ENCODE data around the gene APC2.
"Not testable (repeated sequence)": the region's sequence is repeated elsewhere in the genome, so short reads cannot be mapped to it uniquely, and the experiment has no call there.

The APC2 gene

GRCh38 chr19:1418951-1419738 lies 30.8 kb upstream of the APC2 start:
- Mint-ChIP-seq H3K4me3 (no peak overlapping the region), H3K36me3 (ENCODE audit: low read depth) (peaks cover 31% of the 10 kb centered on the region), H3K27me3 (ENCODE audit: low read depth, poor library complexity) (no peaks in the 10 kb centered on the region), H3K9me3 (no peaks in the 10 kb centered on the region), H3K4me1 (peaks cover 79% of the 10 kb centered on the region), H3K27ac (peak overlapping the region; percentile 23)
- DNase-seq: no peak
- TF ChIP-seq CTCF (IDR thresholded peaks at IDR 0.05): no peak

- not testable (repeated sequence) for H3K27ac Mint-ChIP-seq; H3K4me3 Mint-ChIP-seq; DNase-seq; H3K27me3 Mint-ChIP-seq (ENCODE audit: low read depth, poor library complexity); H3K9me3 Mint-ChIP-seq
- peaks cover 85% of the 10 kb centered on the region for H3K4me1 Mint-ChIP-seq
- peaks cover 31% of the 10 kb centered on the region for H3K36me3 Mint-ChIP-seq (ENCODE audit: low read depth)
Observed at GRCh38 chr19:1420085-1420484, 29.8 kb upstream of the APC2 start.

DNA sequence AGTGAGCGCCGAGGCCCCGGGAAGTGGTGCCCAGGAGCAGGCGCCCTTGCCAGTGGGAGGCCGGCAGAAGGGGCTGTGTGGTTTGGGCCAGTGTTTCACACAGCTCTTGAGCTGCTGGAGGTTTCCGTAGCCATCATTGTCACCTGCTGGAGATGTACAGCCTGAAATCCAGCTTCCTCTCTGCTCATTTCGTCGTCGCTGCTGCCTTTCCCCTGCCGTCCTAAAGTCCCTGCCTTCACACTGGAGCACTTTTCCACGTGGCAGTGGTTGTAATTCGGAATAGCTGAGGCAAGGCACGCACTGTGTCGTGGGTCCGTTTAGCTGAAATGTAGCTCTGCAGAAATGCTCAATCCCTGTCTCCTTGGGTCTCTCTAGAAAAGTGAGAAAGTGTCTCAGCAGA lies 29.3 kb upstream of the APC2 start:
- peaks cover 85% of the 10 kb centered on the region for H3K4me1 Mint-ChIP-seq
- peak overlapping the region; percentile 94 for H3K27ac Mint-ChIP-seq
- no peak for DNase-seq
- TF ChIP-seq CTCF (IDR thresholded peaks at IDR 0.05): no peak
- H3K4me3 Mint-ChIP-seq: peak overlapping the region; percentile 54
- no peaks in the 10 kb centered on the region for H3K27me3 Mint-ChIP-seq (ENCODE audit: low read depth, poor library complexity)
- H3K9me3 Mint-ChIP-seq: no peaks in the 10 kb centered on the region
- peaks cover 31% of the 10 kb centered on the region for H3K36me3 Mint-ChIP-seq (ENCODE audit: low read depth)

DNA sequence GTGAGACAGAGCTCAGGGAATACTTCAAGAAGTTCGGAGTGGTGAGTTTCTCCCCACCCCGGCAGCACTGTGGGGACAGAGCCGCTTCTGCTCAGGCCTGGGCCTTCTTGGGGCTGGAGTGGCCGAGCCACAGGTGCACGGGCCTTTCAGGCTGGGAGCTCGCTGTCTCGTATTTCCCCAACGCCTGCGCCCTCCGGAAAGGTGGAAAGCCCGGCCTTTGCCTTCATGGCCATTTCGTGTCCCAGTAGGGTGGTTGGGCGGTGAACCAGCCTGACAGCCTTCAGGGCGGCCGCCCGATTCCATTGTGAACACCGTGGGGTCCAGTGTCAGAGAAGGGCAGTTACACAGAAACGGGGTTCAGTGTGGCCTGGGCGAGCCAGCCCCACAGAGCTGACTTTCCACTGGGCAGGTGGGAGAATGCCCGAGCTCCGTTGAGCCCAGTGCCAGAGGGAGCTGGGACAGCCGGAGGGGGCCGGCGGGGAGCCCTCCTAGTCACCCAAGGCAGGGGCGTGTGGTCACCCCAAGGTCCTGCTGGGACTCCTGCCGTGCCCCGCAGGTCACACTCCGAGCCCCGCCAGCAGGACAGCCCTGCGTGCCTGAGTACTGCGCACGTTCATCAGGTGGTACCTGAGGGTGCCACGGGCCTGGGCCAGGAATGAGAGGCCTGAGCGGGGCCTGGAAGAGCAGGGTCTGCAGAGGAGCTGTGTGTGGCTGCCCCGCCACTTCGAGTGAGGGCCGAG lies 28.5 kb upstream of the APC2 start:
- Mint-ChIP-seq H3K36me3 (ENCODE audit: low read depth) (peaks cover 35% of the 10 kb centered on the region), H3K4me1 (peaks cover 85% of the 10 kb centered on the region), H3K9me3 (no peaks in the 10 kb centered on the region), H3K4me3 (peak overlapping the region; percentile 54), H3K27ac (peak overlapping the region; percentile 94), H3K27me3 (ENCODE audit: low read depth, poor library complexity) (no peaks in the 10 kb centered on the region)
- DNase-seq: no peak
- no peak for TF ChIP-seq CTCF (IDR thresholded peaks at IDR 0.05)

DNA sequence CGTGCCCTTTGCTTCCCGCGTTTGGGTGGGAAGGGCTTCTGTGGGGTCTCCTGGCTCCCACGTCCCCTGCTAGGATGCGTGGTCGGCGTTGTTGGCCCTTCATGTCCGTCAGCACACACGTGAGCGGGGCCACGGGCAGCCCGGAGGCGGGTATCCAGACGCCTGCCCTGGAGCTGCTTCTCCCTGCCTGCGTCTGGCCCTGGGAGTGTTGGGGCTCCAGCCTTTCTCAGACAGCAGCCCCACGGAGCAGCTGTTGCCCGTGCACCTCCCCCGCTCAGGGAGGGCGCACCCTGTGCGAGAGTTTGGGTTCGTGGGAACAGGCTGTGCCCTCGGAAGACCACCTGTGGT lies 28.0 kb upstream of the APC2 start:
- peaks cover 35% of the 10 kb centered on the region for H3K36me3 Mint-ChIP-seq (ENCODE audit: low read depth)
- no peak for DNase-seq
- no peaks in the 10 kb centered on the region for H3K9me3 Mint-ChIP-seq
- peak overlapping the region; percentile 97 for H3K27ac Mint-ChIP-seq
- H3K27me3 Mint-ChIP-seq (ENCODE audit: low read depth, poor library complexity): no peaks in the 10 kb centered on the region
- TF ChIP-seq CTCF (IDR thresholded peaks at IDR 0.05): no peak
- peak overlapping the region; percentile 60 for H3K4me3 Mint-ChIP-seq
- peaks cover 85% of the 10 kb centered on the region for H3K4me1 Mint-ChIP-seq

- H3K4me3 Mint-ChIP-seq: peak overlapping the region; percentile 60
- peaks cover 82% of the 10 kb centered on the region for H3K4me1 Mint-ChIP-seq
Observed at GRCh38 chr19:1422360-1422759, 27.6 kb upstream of the APC2 start.

More at GRCh38 chr19:1422360-1422759, 27.6 kb upstream of the APC2 start:
- Mint-ChIP-seq H3K27me3 (ENCODE audit: low read depth, poor library complexity) (no peaks in the 10 kb centered on the region), H3K27ac (peak overlapping the region; percentile 97), H3K9me3 (no peaks in the 10 kb centered on the region), H3K36me3 (ENCODE audit: low read depth) (peaks cover 33% of the 10 kb centered on the region)
- no peak for DNase-seq
- TF ChIP-seq CTCF (IDR thresholded peaks at IDR 0.05): no peak

Data from nephron progenitor cell (in vitro differentiated cells).